Activated B cell treated with CpG ODN at 0.5 μM for 24 hours (primary cell): ENCODE data around the gene HMGB1. TPM values are rescaled to one million over a fixed set of nuclear protein-coding genes. Genes with fewer than 3 reads are reported as not detected.

Experiments
- ATAC-seq: fragments of 200-7000 bp; cut with Tn5 transposase; one replicate; pipeline ENCODE4 v1.10.0; 2021; ENCODE audit warnings: low read depth, mild to moderate bottlenecking, moderate library complexity
- CTCF ChIA-PET: fragments of 350-600 bp; sonication (Branson Sonifier 250); formaldehyde crosslinking; loops from one replicate; lab custom pipeline; 2021; ENCODE audit warnings: antibody characterized with exemption; lab: Charles Lee
- POLR2A ChIA-PET: fragments of 350-600 bp; sonication (Branson Sonifier 250); formaldehyde crosslinking; loops from one replicate; lab custom pipeline; 2021; ENCODE audit warnings: antibody characterized with exemption; lab: Charles Lee
- DNase-seq: peaks from one replicate; pipeline ENCODE4 v3.0.0; 2022
- H3K27ac Mint-ChIP-seq: one replicate; pipeline ENCODE4 v1.8.0; 2020; ENCODE audit warnings: mixed read lengths
- H3K27me3 Mint-ChIP-seq: one replicate; pipeline ENCODE4 v1.8.0; 2021; ENCODE audit warnings: mixed read lengths
- H3K36me3 Mint-ChIP-seq: one replicate; pipeline ENCODE4 v1.8.0; 2021; ENCODE audit warnings: low read depth, mixed read lengths
- H3K4me1 Mint-ChIP-seq: one replicate; pipeline ENCODE4 v1.8.0; 2021; ENCODE audit warnings: mixed read lengths
- H3K4me3 Mint-ChIP-seq: one replicate; pipeline ENCODE4 v1.8.0; 2020; ENCODE audit warnings: mild to moderate bottlenecking, mixed read lengths
- H3K9me3 Mint-ChIP-seq: one replicate; pipeline ENCODE4 v1.8.0; 2020; ENCODE audit warnings: mixed read lengths
- CTCF ChIP-seq: fragments of 200-600 bp; IDR thresholded peaks from one replicate; pipeline ENCODE4 v1.8.0; 2022; ENCODE audit warnings: antibody characterized with exemption, mild to moderate bottlenecking
- intact Hi-C: fragments of 100-400 bp; cut with micrococcal nuclease; formaldehyde crosslinking; loops from one replicate; pipeline ENCODE4 v1.15.1; 2024
- total RNA-seq: library from RNA; stranded (reverse); gene quantifications from 2 replicates; pipeline ENCODE4 v1.2.3, GENCODE V29; 2022

Gene HMGB1
- total RNA-seq, 1 donor from 2014 or later = 338 TPM

GRCh38 chr13:30493658-30494381 is 28.1 kb upstream of the HMGB1 start:
- no peaks in the 10 kb centered on the region for H3K36me3 Mint-ChIP-seq
- no peak for TF ChIP-seq CTCF
- POLR2A ChIA-PET = no interaction called here
- no peaks in the 10 kb centered on the region for H3K27me3 Mint-ChIP-seq
- ATAC-seq (no peak), DNase-seq (no peak)
- intact Hi-C loops = no loop called here
- H3K9me3 Mint-ChIP-seq = no peaks in the 10 kb centered on the region
- H3K4me1 Mint-ChIP-seq = no peaks in the 10 kb centered on the region
- no peak overlapping the region for H3K4me3 Mint-ChIP-seq
- H3K27ac Mint-ChIP-seq = no peak overlapping the region
- CTCF ChIA-PET = no interaction called here

- POLR2A ChIA-PET = interaction anchor here (0.6 to 0.7 kb wide), 2 partner anchors 16 to 292 kb away, joined by 3 to 4 read pairs; no protein-coding TSS in a partner anchor
These were observed 21.3 kb upstream of the HMGB1 start for GRCh38 chr13:30487075-30487470.

GRCh38 chr13:30486230-30487074 is 20.7 kb upstream of the HMGB1 start:
- no peaks in the 10 kb centered on the region for H3K4me1 Mint-ChIP-seq
- no peak overlapping the region for H3K27ac Mint-ChIP-seq
- DNase-seq = no peak
- ATAC-seq = no peak
- H3K27me3 Mint-ChIP-seq = no peaks in the 10 kb centered on the region
- intact Hi-C loops = no loop called here
- ChIA-PET CTCF (no interaction called here), POLR2A (interaction anchor here (0.6 kb wide), 1 partner anchor 15 kb away, joined by 3 read pairs; no protein-coding TSS in a partner anchor)
- no peaks in the 10 kb centered on the region for H3K36me3 Mint-ChIP-seq
- no peak for TF ChIP-seq CTCF
- H3K9me3 Mint-ChIP-seq = no peaks in the 10 kb centered on the region
- H3K4me3 Mint-ChIP-seq = no peak overlapping the region

More at GRCh38 chr13:30487075-30487470, 21.3 kb upstream of the HMGB1 start:
- no peaks in the 10 kb centered on the region for H3K36me3 Mint-ChIP-seq
- ATAC-seq = no peak
- no peak overlapping the region for H3K4me3 Mint-ChIP-seq
- no peak overlapping the region for H3K27ac Mint-ChIP-seq
- intact Hi-C loops = no loop called here
- H3K27me3 Mint-ChIP-seq = no peaks in the 10 kb centered on the region
- CTCF ChIA-PET = no interaction called here
- DNase-seq = no peak
- no peaks in the 10 kb centered on the region for H3K4me1 Mint-ChIP-seq
- H3K9me3 Mint-ChIP-seq = no peaks in the 10 kb centered on the region
- TF ChIP-seq CTCF = no peak

GRCh38 chr13:30481241-30481760 is 15.6 kb upstream of the HMGB1 start:
- ATAC-seq (no peak), DNase-seq (no peak)
- Mint-ChIP-seq H3K4me1 (peaks cover 12% of the 10 kb centered on the region), H3K36me3 (no peaks in the 10 kb centered on the region), H3K27me3 (no peaks in the 10 kb centered on the region), H3K9me3 (no peaks in the 10 kb centered on the region), H3K27ac (no peak overlapping the region), H3K4me3 (no peak overlapping the region)
- CTCF ChIA-PET = no interaction called here
- POLR2A ChIA-PET = no interaction called here
- intact Hi-C loops = no loop called here
- TF ChIP-seq CTCF = no peak
